ENCODE data around the gene DGCR2. TPM values are rescaled to one million over a fixed set of nuclear protein-coding genes. Genes with fewer than 3 reads are reported as not detected.

Gene DGCR2
- polyA plus RNA-seq, 1 donor (not counting 4 experiments of a cell fraction or from before 2014, with no cell fraction given), result 23.2 TPM

GRCh38 chr22:19082793-19083192 lies 39.4 kb downstream of the DGCR2 start:
- Histone ChIP-seq H3K9me1 (ENCODE audit: control insufficient read depth, extremely low read depth, insufficient read depth, low read length) (no peaks in the 10 kb centered on the region), H3K27ac (ENCODE audit: control insufficient read depth, insufficient read depth, low read length) (no peak overlapping the region), H3K36me3 (ENCODE audit: control insufficient read depth in 2 of 2, extremely low read depth in 1 of 2, insufficient read depth in 2 of 2, low read length in 2 of 2) (peaks cover 9 to 10% of the 10 kb centered on the region in 2 experiments), H4K20me1 (ENCODE audit: control insufficient read depth, extremely low read depth, insufficient read depth, low read length) (peaks cover 6% of the 10 kb centered on the region), H3K79me2 (ENCODE audit: control insufficient read depth, insufficient read depth, low read length) (peaks cover 6% of the 10 kb centered on the region), H3K4me2 (ENCODE audit: control insufficient read depth, extremely low read depth, insufficient read depth, low read depth, low read length) (no peak overlapping the region), H3K4me1 (ENCODE audit: control insufficient read depth, extremely low read depth, insufficient read depth, low read length) (peaks cover 10% of the 10 kb centered on the region), H2AFZ (ENCODE audit: control insufficient read depth, low read length) (no peak overlapping the region), H3K9ac (ENCODE audit: control insufficient read depth, extremely low read depth, insufficient read depth, low read length) (no peak overlapping the region), H3K4me3 (ENCODE audit: control insufficient read depth in 2 of 3, extremely low read depth in 1 of 3, insufficient read depth in 2 of 3, low read depth in 1 of 3, low read length in 3 of 3) (no peak overlapping the region), H3K27me3 (ENCODE audit: control insufficient read depth, extremely low read depth, insufficient read depth, low read length) (no peaks in the 10 kb centered on the region), H3K9me3 (ENCODE audit: control insufficient read depth, low read depth, low read length) (no peaks in the 10 kb centered on the region)
- TF ChIP-seq CTCF (optimal IDR thresholded peaks at IDR 0.05 in 1 of 3, IDR thresholded peaks at IDR 0.05 in 1 of 3, conservative IDR thresholded peaks at IDR 0.05 in 1 of 3; ENCODE audit: extremely low read depth in 1 of 3, insufficient read depth in 2 of 3, low read length in 3 of 3), result no peak
- TF ChIP-seq EZH2 (IDR thresholded peaks at IDR 0.05; ENCODE audit: low read length), result no peak
- DNase-seq (ENCODE audit: low read depth, low spot score), result no peak
- dilution Hi-C loops (cut with MboI; ENCODE audit: extremely low pct_ligation_motif_present, low sequenced_read_pairs), result no loop called here
- FAIRE-seq, result no peak

- TF ChIP-seq CTCF (optimal IDR thresholded peaks at IDR 0.05 in 1 of 3, IDR thresholded peaks at IDR 0.05 in 1 of 3, conservative IDR thresholded peaks at IDR 0.05 in 1 of 3; ENCODE audit: extremely low read depth in 1 of 3, insufficient read depth in 2 of 3, low read length in 3 of 3) (no peak), EZH2 (IDR thresholded peaks at IDR 0.05; ENCODE audit: low read length) (no peak)
- no peak overlapping the region for H2AFZ ChIP-seq (ENCODE audit: control insufficient read depth, low read length)
- no peak for FAIRE-seq
- H3K9ac ChIP-seq (ENCODE audit: control insufficient read depth, extremely low read depth, insufficient read depth, low read length), result no peak overlapping the region
- dilution Hi-C loops (cut with MboI; ENCODE audit: extremely low pct_ligation_motif_present, low sequenced_read_pairs), result no loop called here
- H3K9me3 ChIP-seq (ENCODE audit: control insufficient read depth, low read depth, low read length), result no peaks in the 10 kb centered on the region
- no peak overlapping the region for H3K27ac ChIP-seq (ENCODE audit: control insufficient read depth, insufficient read depth, low read length)
- no peaks in the 10 kb centered on the region for H3K27me3 ChIP-seq (ENCODE audit: control insufficient read depth, extremely low read depth, insufficient read depth, low read length)
- no peaks in the 10 kb centered on the region for H3K9me1 ChIP-seq (ENCODE audit: control insufficient read depth, extremely low read depth, insufficient read depth, low read length)
- peaks cover 9 to 10% of the 10 kb centered on the region in 2 experiments for H3K36me3 ChIP-seq (ENCODE audit: control insufficient read depth in 2 of 2, extremely low read depth in 1 of 2, insufficient read depth in 2 of 2, low read length in 2 of 2)
- H3K4me2 ChIP-seq (ENCODE audit: control insufficient read depth, extremely low read depth, insufficient read depth, low read depth, low read length), result no peak overlapping the region
- H3K4me1 ChIP-seq (ENCODE audit: control insufficient read depth, extremely low read depth, insufficient read depth, low read length), result peaks cover 9% of the 10 kb centered on the region
- no peak for DNase-seq (ENCODE audit: low read depth, low spot score)
- H3K4me3 ChIP-seq (ENCODE audit: control insufficient read depth in 2 of 3, extremely low read depth in 1 of 3, insufficient read depth in 2 of 3, low read depth in 1 of 3, low read length in 3 of 3), result no peak overlapping the region
- peaks cover 6% of the 10 kb centered on the region for H3K79me2 ChIP-seq (ENCODE audit: control insufficient read depth, insufficient read depth, low read length)
- H4K20me1 ChIP-seq (ENCODE audit: control insufficient read depth, extremely low read depth, insufficient read depth, low read length), result peaks cover 6% of the 10 kb centered on the region
These were observed 40.1 kb downstream of the DGCR2 start for GRCh38 chr22:19082101-19082500.
